Right lobe of liver (tissue), 6 donors: ENCODE results near the gene TSPAN9. TPM values are rescaled to one million over a fixed set of nuclear protein-coding genes. Genes with fewer than 3 reads are reported as not detected.
A peak's percentile ranks its signal among the peaks of the same experiment; 100 is the strongest.

ENCODE experiments used
- ATAC-seq, 4 donors: fragments of 200-7000 bp; cut with Tn5 transposase; one replicate each; pipeline ENCODE4 v1.9.1; 2020; ENCODE audit warnings: mild to moderate bottlenecking in 4 of 4, moderate library complexity in 4 of 4
- DNase-seq, 3 donors: peaks; one replicate each; pipeline ENCODE4 v3.0.0-alpha.2; 2020
- H3K27ac ChIP-seq, 3 donors: fragments of 200-600 bp; one replicate each; pipeline ENCODE4 v1.8.0; 2022
- H3K27me3 ChIP-seq, 2 donors: fragments of 200-600 bp; one replicate each; pipeline ENCODE4 v1.8.0; 2022
- H3K36me3 ChIP-seq, 4 donors: fragments of 200-600 bp; sonication (generic) in 1 of 4; one replicate each; pipeline versions ENCODE4 v1.5.1 to v1.8.0; 2017 to 2022; ENCODE audit warnings: control low read depth in 1 of 4
- H3K4me1 ChIP-seq, 4 donors: fragments of 200-600 bp; sonication (generic) in 1 of 4; one replicate each; pipeline versions ENCODE4 v1.5.1 to v1.8.0; 2017 to 2022; ENCODE audit warnings: control low read depth in 1 of 4
- H3K4me3 ChIP-seq, 3 donors: fragments of 200-600 bp; one replicate each; pipeline ENCODE4 v1.8.0; 2022
- H3K9me3 ChIP-seq, 4 donors: fragments of 200-600 bp; sonication (generic) in 1 of 4; one replicate each; pipeline versions ENCODE4 v1.5.1 to v1.8.0; 2017 to 2022; ENCODE audit warnings: control low read depth in 1 of 4
- POLR2A ChIP-seq: fragments of 450-650 bp; IDR thresholded peaks from one replicate; pipeline ENCODE4 v1.6.1; 2017; ENCODE audit warnings: antibody characterized with exemption, mild to moderate bottlenecking
- WGBS: methylation state at CpG from one replicate; pipeline ENCODE4 v1.1.6; 2018; ENCODE audit warnings: low coverage, low lambda C conversion rate; ENCODE audit not compliant: insufficient coverage; ENCODE audit errors: missing lambda C conversion rate; 5-methylcytosine and 5-hydroxymethylcytosine counted together
- intact Hi-C, 2 donors: fragments of 100-400 bp; cut with DNase I; formaldehyde crosslinking; loops; one replicate each; pipeline versions ENCODE4 v1.11.2 to v1.14.1; 2022
- total RNA-seq, 6 experiments: library from RNA; depleted of rRNA in 2 of 6; stranded (reverse); fragments of >200 nt in 2 of 6; fragmentation: NEBNext Ultra II Directional in 3 of 6; extraction: Animal tissue kit (Norgen Biotek cat#: 25700) in 3 of 6; gene quantifications; one replicate each; pipeline versions ENCODE4 v1.1.0 to v1.2.4, GENCODE V29; 2016 to 2023
- TF ChIP-seq, protein P1 (sequence below), 4 donors: fragments of 200-600 bp in 3 of 4; fragments of 450-650 bp in 1 of 4; IDR thresholded peaks; one replicate each; pipeline versions ENCODE4 v1.5.1 to v1.8.0; 2016 to 2022; ENCODE audit warnings: antibody characterized with exemption in 4 of 4, mild to moderate bottlenecking in 2 of 4
- donor health status: DM: no; HTN: yes; CAD: no.
- donor health status: DM: no; HTN: no; CAD: no.
- donor health status: DM: no; HTN: no; CAD: no.
- donor health status: DM: no; HTN: yes; CAD: no.
- donor health status: DM: no; HTN: yes; CAD: no.

Gene TSPAN9
- total RNA-seq, 6 experiments from 2014 or later = 23.7 to 53.2 (median 39.8) TPM

DNA sequence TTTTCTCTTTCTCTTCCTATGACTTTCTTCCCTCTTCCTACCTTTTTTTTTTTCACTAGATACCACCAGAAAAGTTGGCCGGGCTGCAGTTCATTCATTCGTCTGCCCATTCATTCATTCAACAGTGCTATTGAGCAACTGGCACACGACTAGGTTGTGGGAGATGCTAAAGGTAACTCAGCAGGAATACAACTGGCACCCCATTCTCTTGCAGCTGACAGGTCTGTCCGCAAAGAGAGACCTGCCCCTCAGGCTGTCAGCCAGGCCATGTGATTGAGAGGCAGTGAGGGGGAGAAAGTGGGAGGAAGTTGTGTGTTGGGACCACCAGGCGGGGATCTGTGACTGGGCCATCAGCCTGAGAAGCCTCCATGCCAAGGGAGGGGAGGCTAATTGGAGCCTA is 105.2 kb downstream of the TSPAN9 start:
- Histone ChIP-seq H3K27ac (no peak overlapping the region), H3K9me3 (no peaks in the 10 kb centered on the region), H3K36me3 (no peaks in the 10 kb centered on the region), H3K27me3 (no peaks in the 10 kb centered on the region), H3K4me3 (no peak overlapping the region), H3K4me1 (no peaks in the 10 kb centered on the region)
- intact Hi-C loops = no loop called here
- ATAC-seq (no peak), DNase-seq (peak in 1 of 3 donors; percentile 22)
- WGBS = 53% methylated on average over 3 of the region's 5 CpGs
- TF ChIP-seq, protein P1, sequence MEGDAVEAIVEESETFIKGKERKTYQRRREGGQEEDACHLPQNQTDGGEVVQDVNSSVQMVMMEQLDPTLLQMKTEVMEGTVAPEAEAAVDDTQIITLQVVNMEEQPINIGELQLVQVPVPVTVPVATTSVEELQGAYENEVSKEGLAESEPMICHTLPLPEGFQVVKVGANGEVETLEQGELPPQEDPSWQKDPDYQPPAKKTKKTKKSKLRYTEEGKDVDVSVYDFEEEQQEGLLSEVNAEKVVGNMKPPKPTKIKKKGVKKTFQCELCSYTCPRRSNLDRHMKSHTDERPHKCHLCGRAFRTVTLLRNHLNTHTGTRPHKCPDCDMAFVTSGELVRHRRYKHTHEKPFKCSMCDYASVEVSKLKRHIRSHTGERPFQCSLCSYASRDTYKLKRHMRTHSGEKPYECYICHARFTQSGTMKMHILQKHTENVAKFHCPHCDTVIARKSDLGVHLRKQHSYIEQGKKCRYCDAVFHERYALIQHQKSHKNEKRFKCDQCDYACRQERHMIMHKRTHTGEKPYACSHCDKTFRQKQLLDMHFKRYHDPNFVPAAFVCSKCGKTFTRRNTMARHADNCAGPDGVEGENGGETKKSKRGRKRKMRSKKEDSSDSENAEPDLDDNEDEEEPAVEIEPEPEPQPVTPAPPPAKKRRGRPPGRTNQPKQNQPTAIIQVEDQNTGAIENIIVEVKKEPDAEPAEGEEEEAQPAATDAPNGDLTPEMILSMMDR (IDR thresholded peaks at IDR 0.05) = no peak
- no peak for TF ChIP-seq POLR2A

DNA sequence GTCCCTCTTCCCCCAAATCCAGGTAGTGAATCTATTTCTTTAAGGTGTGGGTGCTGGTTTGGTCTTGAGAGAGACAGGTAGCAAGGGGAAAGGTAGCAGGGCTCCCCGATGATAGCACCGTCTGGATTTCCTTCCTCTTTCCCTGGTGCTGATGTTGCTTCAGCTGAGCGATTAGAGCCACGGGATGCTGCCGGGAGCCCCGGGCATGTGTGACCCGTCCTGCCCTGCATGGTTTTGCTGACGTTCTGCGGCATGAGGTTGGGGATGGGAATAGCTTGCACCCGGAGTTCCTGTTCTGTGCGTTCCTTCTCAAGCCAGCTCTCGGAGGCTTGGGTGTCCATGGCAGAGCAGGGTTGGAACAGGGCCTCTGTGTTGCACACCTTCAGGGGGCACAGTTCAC is 107.3 kb downstream of the TSPAN9 start:
- TF ChIP-seq, protein P1 (IDR thresholded peaks at IDR 0.05) = no peak
- TF ChIP-seq POLR2A = no peak
- Histone ChIP-seq H3K9me3 (no peaks in the 10 kb centered on the region), H3K4me1 (no peaks in the 10 kb centered on the region), H3K27me3 (no peaks in the 10 kb centered on the region), H3K36me3 (no peaks in the 10 kb centered on the region), H3K27ac (no peak overlapping the region), H3K4me3 (no peak overlapping the region)
- ATAC-seq (no peak), DNase-seq (peak in 1 of 3 donors; percentile 28)
- intact Hi-C loops = no loop called here
- WGBS = 60% methylated on average over 2 of the region's 12 CpGs

DNA sequence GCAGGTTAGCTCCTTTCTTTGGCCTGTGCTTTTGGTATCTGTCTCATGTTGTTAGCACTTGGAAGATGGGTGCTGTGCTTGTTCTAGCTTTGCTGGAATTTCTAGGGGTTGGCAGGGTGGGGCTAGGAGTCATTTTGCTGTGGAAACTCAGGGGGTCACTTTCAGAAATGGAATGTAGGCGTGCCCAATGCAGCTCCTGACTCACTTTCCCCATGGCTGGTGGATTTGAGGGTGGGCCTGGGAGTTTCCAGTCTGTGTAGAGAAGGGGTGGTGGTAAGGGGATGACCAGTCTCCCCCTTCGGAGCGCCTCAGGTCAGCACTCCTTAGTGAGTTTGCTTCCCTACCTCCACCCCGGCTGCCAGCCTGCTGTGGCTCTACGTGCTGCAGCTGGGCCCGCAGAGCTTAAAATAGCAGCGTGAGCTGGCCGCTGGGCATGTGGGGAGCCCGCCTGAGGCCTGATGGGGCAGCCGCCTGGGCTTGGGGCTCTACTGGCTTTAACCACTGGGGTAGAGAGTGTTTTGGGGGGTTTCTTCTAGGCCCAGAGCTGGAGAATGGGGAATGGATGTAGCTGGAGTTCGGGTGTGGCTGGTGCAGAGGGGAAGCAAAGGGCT is 108.2 kb downstream of the TSPAN9 start:
- H3K4me3 ChIP-seq = no peak overlapping the region
- TF ChIP-seq, protein P1 (IDR thresholded peaks at IDR 0.05) = no peak
- no peak for TF ChIP-seq POLR2A
- H3K9me3 ChIP-seq = no peaks in the 10 kb centered on the region
- no CpG with 5 or more reads among the region's 11 CpGs for WGBS
- H3K36me3 ChIP-seq = no peaks in the 10 kb centered on the region
- intact Hi-C loops = no loop called here
- DNase-seq (no peak), ATAC-seq (no peak)
- peaks cover 0 to 1% (median 0%) of the 10 kb centered on the region in 4 donors for H3K4me1 ChIP-seq
- no peak overlapping the region for H3K27ac ChIP-seq
- no peaks in the 10 kb centered on the region for H3K27me3 ChIP-seq

DNA sequence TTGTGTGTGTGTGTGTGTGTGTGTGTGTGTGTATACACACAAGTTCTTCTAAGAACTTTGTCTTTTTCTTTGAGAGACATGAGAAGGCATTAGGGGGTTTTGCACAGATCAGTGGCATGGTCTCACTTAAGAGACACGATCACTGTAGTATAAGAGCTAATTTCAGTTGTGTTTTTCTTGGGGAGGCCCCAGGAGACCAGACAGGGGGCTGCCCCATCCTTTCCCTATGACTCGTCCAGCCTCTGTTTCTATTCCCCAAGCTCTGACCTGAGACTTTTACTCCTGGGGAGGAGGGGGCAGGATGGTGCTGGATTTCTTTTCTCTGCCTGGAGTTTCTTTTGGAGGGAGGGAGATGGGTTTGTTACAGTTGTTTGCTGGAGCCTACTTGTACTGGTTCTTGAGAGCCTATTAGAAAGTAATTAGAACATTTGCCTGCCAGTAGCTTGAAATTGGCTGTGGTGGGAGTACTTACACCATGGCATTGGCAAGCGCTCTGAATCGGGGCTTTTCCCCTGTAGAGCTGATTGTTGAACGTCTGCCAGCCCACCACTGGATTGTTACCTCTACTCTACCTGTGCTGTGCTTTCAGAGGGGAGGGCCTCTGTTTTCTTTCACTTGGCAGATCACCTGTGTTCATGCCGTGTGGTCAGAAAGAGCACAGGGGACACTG is 109.5 kb downstream of the TSPAN9 start:
- Histone ChIP-seq H3K27me3 (no peaks in the 10 kb centered on the region), H3K9me3 (no peaks in the 10 kb centered on the region), H3K4me3 (no peak overlapping the region), H3K27ac (no peak overlapping the region), H3K4me1 (peaks cover 0 to 13% (median 0%) of the 10 kb centered on the region in 4 donors), H3K36me3 (no peaks in the 10 kb centered on the region)
- TF ChIP-seq POLR2A = no peak
- TF ChIP-seq, protein P1 (IDR thresholded peaks at IDR 0.05) = no peak
- ATAC-seq (no peak), DNase-seq (no peak)
- 100% methylated on average over 1 of the region's 6 CpGs for WGBS
- intact Hi-C loops = no loop called here
